Measurements from ENCODE around the gene GAS2.

DNA sequence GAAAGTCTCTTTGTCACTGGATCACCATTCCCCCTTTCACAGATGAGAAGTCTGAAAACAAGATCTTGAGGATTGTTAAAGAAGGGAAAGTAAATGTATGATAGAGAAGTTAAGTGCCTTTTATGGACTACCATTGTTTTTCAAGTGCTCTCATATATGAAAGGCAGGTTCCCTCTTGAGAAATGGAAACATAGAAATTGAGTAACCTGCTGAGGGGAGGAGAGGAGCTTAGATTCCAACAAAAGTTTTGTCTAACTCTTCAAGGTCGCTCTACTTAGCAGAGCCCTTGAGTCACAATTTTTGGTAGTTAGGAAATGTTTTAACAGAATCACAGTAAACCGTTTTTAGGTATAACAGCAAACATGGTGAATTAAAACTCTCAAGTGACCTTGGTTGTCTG lies 83.1 kb downstream of the GAS2 start:
- TF ChIP-seq, protein P1, sequence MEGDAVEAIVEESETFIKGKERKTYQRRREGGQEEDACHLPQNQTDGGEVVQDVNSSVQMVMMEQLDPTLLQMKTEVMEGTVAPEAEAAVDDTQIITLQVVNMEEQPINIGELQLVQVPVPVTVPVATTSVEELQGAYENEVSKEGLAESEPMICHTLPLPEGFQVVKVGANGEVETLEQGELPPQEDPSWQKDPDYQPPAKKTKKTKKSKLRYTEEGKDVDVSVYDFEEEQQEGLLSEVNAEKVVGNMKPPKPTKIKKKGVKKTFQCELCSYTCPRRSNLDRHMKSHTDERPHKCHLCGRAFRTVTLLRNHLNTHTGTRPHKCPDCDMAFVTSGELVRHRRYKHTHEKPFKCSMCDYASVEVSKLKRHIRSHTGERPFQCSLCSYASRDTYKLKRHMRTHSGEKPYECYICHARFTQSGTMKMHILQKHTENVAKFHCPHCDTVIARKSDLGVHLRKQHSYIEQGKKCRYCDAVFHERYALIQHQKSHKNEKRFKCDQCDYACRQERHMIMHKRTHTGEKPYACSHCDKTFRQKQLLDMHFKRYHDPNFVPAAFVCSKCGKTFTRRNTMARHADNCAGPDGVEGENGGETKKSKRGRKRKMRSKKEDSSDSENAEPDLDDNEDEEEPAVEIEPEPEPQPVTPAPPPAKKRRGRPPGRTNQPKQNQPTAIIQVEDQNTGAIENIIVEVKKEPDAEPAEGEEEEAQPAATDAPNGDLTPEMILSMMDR (IDR thresholded peaks at IDR 0.05), result no peak
- no peak for TF ChIP-seq EP300 (IDR thresholded peaks at IDR 0.05; ENCODE audit: borderline replicate concordance in 1 of 2, low read depth in 1 of 2, low read length in 1 of 2)
- no peak for TF ChIP-seq GATA2 (CRISPR knock-in tag; IDR thresholded peaks at IDR 0.05)
- no peak for TF ChIP-seq REST (IDR thresholded peaks at IDR 0.05; ENCODE audit: low read depth, low read length)
- TF ChIP-seq SMC3 (IDR thresholded peaks at IDR 0.05; ENCODE audit: low read depth, low read length), result no peak
- no peak for TF ChIP-seq USF2 (IDR thresholded peaks at IDR 0.05; ENCODE audit: borderline replicate concordance, low read depth, low read length)
- no peak for TF ChIP-seq RCOR1 (IDR thresholded peaks at IDR 0.05; ENCODE audit: low read length)
- TF ChIP-seq GABPA (IDR thresholded peaks at IDR 0.05; ENCODE audit: low read depth), result no peak
- TF ChIP-seq IRF3 (IDR thresholded peaks at IDR 0.05; ENCODE audit: low read depth, low read length), result no peak
- TF ChIP-seq, protein P2, sequence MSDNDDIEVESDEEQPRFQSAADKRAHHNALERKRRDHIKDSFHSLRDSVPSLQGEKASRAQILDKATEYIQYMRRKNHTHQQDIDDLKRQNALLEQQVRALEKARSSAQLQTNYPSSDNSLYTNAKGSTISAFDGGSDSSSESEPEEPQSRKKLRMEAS (IDR thresholded peaks at IDR 0.05; ENCODE audit: low read depth), result no peak
- no peak for TF ChIP-seq ELF1 (IDR thresholded peaks at IDR 0.05)
- no peak for TF ChIP-seq FOXM1 (IDR thresholded peaks at IDR 0.05; ENCODE audit: low read depth)
- TF ChIP-seq RXRA (IDR thresholded peaks at IDR 0.05; ENCODE audit: borderline replicate concordance, low read depth), result no peak
- no peak for TF ChIP-seq EZH2phosphoT487 (IDR thresholded peaks at IDR 0.05; ENCODE audit: borderline replicate concordance, low read depth)

All from SK-N-SH (cell line).